Right lobe of liver (tissue), 4 donors: ENCODE data around the gene S100G.

ENCODE experiments used
- CTCF ChIP-seq, 4 donors: fragments of 200-600 bp in 3 of 4; fragments of 450-650 bp in 1 of 4; IDR thresholded peaks; one replicate each; pipeline versions ENCODE4 v1.5.1 to v1.8.0; 2016 to 2022; ENCODE audit warnings: antibody characterized with exemption in 4 of 4, mild to moderate bottlenecking in 2 of 4
- POLR2A ChIP-seq: fragments of 450-650 bp; IDR thresholded peaks from one replicate; pipeline ENCODE4 v1.6.1; 2017; ENCODE audit warnings: antibody characterized with exemption, mild to moderate bottlenecking
- donor health status: DM: no; HTN: no; CAD: no.
- donor health status: DM: no; HTN: no; CAD: no.
- donor health status: DM: no; HTN: yes; CAD: no.

- TF ChIP-seq CTCF (IDR thresholded peaks at IDR 0.05), result no peak
- TF ChIP-seq POLR2A, result no peak
Measured at GRCh38 chrX:16687514-16687913, 37.6 kb downstream of the S100G start.
